ENCODE results near the gene MICALL1. TPM values are rescaled to one million over a fixed set of nuclear protein-coding genes. Genes with fewer than 3 reads are reported as not detected.
"Not testable (repeated sequence)": the region's sequence is repeated elsewhere in the genome, so short reads cannot be mapped to it uniquely, and the experiment has no call there.

Gene MICALL1
- polyA plus RNA-seq, 3 donors from 2014 or later: 1.3 to 5.8 (median 2.1) TPM

DNA sequence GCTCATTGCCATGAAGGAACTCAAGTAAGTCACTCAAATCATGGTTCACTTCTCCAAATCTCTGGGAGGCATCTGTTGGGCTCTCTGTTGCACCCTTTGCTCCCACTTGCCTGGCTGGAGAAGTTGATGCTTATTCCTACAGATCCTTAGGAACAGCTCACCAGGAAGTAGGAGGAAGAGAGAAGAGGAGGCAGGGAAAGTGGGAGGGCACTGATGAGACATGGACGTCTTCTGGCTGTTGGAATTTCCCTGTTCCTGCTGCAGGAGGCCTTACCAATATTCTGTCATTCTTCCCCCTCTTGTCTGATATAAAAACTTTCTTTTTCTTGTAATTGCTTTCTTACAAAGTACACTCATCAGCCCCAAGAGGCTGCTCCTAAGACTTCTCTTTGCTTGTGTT lies 61.0 kb downstream of the MICALL1 start:
- Mint-ChIP-seq H3K36me3 (peaks cover 17 to 30% (median 19%) of the 10 kb centered on the region in 3 donors), H3K4me3 (no peak overlapping the region), H3K9me3 (no peaks in the 10 kb centered on the region), H3K4me1 (peaks cover 6 to 15% of the 10 kb centered on the region in 2 donors), H3K27ac (no peak overlapping the region), H3K27me3 (ENCODE audit: low read depth in 3 of 3) (no peaks in the 10 kb centered on the region)
- no peak for DNase-seq

DNA sequence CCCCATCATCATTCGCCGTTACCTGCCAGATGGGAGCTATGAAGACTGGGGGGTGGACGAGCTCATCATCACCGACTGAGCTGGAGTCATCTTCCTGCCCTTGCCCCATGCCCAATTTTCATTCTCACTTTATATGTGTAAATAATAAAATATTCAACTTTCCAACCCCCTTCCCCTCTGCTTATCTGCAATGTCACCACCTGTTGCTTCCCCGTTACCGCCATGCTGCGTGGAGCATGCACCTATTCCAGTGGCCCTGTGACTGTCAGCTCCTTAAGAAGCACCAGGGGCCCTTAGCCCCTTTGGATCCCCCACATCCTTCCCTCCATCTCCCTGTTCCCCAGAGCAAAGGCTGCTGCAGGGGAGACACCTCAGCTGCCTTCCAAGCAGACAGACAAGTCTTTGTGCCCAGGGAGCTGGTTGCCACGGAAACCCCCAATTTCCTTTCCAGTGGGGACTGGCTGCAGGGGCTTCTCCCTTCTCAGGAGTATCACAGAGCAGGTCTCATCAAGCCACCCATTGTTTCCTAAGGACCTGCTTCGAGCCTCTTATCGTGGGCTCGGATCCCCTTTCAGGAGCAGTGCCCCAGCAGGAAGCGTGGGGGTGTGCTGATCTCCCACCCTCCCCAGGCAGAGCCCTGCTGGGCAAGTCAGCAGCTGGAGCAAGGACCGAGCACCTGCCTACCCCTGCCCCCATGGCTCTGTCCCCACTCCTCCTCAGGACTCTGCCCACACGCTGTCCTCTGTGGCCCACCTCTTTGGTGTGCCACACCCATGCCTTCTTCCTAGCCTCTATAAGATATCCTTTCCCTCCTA lies 61.7 kb downstream of the MICALL1 start:
- Mint-ChIP-seq H3K36me3 (peaks cover 14 to 29% (median 18%) of the 10 kb centered on the region in 3 donors), H3K9me3 (no peaks in the 10 kb centered on the region), H3K27me3 (ENCODE audit: low read depth in 3 of 3) (no peaks in the 10 kb centered on the region), H3K27ac (no peak overlapping the region), H3K4me3 (no peak overlapping the region), H3K4me1 (peaks cover 6 to 15% of the 10 kb centered on the region in 2 donors)
- DNase-seq: no peak

DNA sequence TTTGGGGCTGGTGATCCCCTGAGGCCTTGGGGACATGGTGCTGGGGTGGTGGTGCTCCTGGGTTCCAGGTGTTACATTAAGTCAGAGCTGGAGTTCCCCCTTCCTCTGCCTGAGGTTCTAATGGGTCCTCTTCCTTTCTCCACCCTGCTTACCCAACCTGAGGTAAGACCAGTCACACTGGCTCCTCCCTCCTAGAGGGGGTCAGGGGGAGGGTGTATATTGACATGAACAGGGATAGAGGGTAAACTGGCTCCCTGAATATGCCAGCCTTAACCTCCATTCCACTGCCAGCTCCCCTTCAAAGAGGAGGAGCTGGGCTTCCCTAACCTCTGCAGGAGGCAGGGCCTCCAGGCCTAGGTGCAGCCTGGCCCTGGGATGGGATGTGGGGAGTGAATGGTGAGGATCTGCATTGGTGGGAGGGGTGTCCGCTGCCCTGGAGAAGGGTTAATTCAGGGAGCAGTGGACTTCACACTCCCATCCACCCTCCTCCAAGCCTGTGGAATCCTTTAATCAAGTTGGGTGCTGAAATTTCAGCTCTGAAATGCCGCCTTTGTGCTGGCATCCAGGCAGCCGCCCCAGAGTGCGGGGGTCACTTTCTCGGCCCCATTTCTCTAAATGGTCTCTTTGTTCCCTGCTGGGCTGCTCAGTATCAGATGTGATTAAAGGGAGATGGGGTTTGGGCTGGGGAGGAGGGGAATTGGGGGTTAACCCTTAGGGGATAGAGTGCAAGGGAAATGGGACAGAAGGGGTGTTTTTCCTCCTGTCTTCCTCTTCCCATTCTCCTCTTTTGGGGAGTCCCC lies 62.6 kb downstream of the MICALL1 start:
- no peak for DNase-seq
- Mint-ChIP-seq H3K4me1 (peaks cover 6 to 15% of the 10 kb centered on the region in 2 donors), H3K9me3 (no peaks in the 10 kb centered on the region), H3K4me3 (no peak overlapping the region), H3K27ac (no peak overlapping the region), H3K36me3 (peaks cover 14 to 29% (median 18%) of the 10 kb centered on the region in 3 donors), H3K27me3 (ENCODE audit: low read depth in 3 of 3) (no peaks in the 10 kb centered on the region)

DNA sequence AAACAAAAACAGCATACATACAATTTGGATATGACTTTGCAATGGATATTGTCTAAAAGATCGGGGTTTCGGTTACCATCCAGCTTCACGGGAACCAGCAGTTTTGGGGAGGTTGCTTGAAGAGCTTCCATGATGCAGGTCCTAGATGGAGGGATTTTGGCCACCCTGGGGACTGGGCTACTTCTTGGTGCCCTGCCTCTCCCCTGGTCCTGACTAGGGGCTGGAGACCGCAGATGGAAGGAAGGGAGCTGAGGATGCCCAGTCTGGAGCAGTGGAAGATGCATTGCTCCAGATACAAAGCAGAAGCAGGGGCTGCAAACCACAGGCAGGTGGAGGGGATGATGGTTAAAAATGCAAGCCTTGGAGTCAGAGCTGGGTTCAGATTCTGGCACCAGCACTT lies 64.8 kb downstream of the MICALL1 start:
- H3K27ac Mint-ChIP-seq: peak overlapping the region in 2 of 6 donors; percentile 24 to 40
- H3K36me3 Mint-ChIP-seq: peaks cover 14 to 32% (median 15%) of the 10 kb centered on the region in 3 donors
- peaks cover 0 to 1% of the 10 kb centered on the region in 2 donors for H3K4me1 Mint-ChIP-seq
- no peak overlapping the region for H3K4me3 Mint-ChIP-seq
- H3K27me3 Mint-ChIP-seq (ENCODE audit: low read depth in 3 of 3): no peaks in the 10 kb centered on the region
- no peak for DNase-seq
- no peaks in the 10 kb centered on the region for H3K9me3 Mint-ChIP-seq

DNA sequence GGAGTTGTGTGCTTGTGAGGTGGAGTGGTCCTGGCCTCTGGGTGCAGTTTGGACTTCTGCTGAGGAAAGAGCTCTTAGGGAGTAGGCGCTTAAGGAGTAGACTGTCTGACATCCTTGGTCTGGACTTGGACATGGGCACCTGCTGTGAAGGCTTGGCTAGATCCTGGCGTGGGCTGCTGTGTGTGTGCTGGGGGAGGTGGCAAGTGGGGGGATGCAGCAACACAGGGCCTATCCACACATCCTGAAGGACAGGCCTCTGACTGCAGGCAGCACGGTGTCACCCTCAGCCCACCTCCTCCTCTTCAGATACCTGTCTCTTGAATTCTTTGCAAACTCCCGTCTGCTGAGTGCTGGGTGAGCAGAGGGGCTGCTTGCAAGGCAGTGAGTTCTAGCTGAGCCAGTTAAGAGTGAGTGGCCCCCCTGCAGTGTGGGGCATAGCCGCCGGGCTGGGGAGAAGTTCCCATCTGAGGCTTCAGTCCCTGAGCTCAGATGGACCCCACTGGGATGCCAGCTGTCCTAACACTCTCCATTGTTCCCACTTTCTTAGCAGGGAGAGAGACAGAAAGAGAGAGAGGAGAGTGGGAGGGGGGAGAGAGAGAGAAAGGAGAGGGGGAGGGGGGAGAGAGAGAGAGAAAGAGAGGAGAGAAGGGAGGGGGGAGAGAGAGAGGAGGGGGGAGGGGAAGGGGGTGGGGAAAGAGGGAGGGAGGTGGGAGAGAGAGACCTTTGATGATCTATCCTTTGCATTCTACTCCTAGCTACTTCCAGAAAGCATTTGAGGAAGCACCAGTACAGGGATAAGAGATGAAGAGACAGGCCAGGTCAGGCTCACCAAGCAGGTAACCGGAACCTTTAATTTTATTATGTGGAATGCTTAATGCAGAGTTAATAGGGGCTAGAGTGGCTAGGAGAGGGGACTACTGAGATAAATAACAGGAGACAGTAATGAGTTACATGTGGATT lies 65.7 kb downstream of the MICALL1 start:
- no peaks in the 10 kb centered on the region for H3K4me1 Mint-ChIP-seq
- peak overlapping the region in 1 of 6 donors; percentile 15 for H3K27ac Mint-ChIP-seq
- H3K27me3 Mint-ChIP-seq (ENCODE audit: low read depth in 3 of 3): no peaks in the 10 kb centered on the region
- H3K4me3 Mint-ChIP-seq: no peak overlapping the region
- no peak for DNase-seq
- H3K9me3 Mint-ChIP-seq: no peaks in the 10 kb centered on the region
- peaks cover 14 to 29% (median 15%) of the 10 kb centered on the region in 3 donors for H3K36me3 Mint-ChIP-seq

DNA sequence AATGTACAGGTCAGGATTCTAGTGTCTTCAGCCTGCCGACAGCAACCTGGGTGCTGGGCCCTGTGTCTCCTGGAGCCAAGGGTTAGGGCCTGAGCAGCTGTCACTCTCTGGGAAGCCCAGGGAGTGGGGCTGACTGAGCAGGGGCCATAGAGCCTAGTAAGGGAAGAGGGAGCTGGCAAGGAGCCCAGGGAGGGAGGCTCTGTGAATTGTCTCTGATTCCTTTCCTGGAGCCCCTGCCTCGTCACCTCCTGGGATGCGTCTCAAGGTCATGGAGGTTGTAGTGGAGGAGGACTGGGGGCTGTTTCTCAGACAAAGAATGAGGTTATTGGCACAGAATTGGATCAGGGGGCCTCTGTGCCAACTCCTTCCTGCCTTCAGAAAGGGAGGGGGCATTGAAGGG lies 66.4 kb downstream of the MICALL1 start:
- Mint-ChIP-seq H3K9me3 (no peaks in the 10 kb centered on the region), H3K36me3 (peaks cover 8 to 22% (median 8%) of the 10 kb centered on the region in 3 donors), H3K27ac (peak overlapping the region in 1 of 6 donors; percentile 15), H3K4me3 (no peak overlapping the region), H3K27me3 (ENCODE audit: low read depth in 3 of 3) (no peaks in the 10 kb centered on the region), H3K4me1 (no peaks in the 10 kb centered on the region)
- no peak for DNase-seq

DNA sequence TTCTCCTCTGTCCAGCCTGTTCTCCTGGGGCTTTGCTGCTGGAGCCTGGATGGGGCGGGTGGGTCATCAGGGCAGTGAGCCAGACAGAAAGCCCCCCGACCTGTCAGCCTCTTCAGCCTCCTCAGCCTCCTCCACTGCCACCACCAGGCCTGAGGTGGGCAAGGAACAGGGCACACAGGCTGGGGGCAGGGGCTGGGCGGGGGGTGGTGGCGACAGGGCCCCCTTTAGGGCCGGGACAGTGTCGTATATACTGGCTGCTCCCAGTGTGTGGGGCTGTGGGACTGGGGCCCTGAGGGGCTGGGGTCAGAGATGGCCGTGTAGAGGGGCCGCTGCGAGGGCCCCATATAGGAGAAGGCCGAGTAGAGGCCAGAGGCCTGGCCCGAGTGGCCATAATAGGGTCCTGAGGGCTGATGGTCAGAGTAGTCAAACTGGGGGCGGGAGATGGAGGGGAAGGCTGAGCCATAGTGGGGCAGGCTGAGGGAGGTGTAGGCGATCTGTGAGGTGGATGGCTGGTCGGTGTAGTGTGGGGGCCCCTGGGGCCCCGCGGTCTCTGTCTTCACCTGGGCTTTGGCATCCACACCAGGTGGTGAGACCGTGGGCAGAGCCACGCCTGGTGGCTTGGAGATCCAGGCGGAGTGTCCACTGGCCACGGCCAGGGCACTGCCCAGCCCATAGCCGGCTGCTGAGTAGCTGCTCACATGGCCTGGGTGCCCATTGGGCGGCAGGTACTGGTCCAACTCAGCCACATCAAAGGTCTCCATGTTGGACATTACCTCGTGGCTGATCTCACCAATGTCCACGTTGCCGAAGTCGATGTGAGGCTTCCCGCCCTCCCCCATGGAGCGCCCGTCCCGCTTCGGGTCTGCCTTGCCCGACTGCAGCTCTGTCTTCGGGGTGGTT lies 67.4 kb downstream of the MICALL1 start:
- Mint-ChIP-seq H3K36me3 (peaks cover 4 to 16% (median 5%) of the 10 kb centered on the region in 3 donors), H3K4me3 (no peak overlapping the region), H3K4me1 (no peaks in the 10 kb centered on the region), H3K27me3 (ENCODE audit: low read depth in 3 of 3) (no peaks in the 10 kb centered on the region), H3K9me3 (no peaks in the 10 kb centered on the region), H3K27ac (peak overlapping the region in 1 of 6 donors; percentile 26)
- DNase-seq: no peak

DNA sequence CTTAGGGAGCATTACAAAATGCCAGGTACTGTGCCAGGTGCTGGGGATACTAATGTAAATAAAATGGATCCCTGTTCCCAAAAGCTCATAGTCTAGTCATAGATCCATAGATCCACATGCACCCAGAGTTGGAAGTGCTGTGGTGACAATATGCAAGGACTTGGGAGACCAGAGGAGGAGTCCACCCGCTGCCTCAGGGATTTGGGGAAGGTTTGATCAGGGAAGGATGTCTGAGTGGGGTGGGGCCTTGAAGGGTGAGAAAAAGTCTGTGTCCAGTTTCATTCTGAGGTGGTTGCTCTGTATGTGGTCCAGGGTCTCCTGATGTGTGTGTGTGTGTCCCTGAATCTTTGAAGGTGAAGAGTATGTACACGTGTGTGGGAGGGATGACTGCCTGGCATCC lies 69.1 kb downstream of the MICALL1 start:
- no peaks in the 10 kb centered on the region for H3K9me3 Mint-ChIP-seq
- no peaks in the 10 kb centered on the region for H3K27me3 Mint-ChIP-seq (ENCODE audit: low read depth in 3 of 3)
- no peaks in the 10 kb centered on the region for H3K4me1 Mint-ChIP-seq
- no peak for DNase-seq
- H3K4me3 Mint-ChIP-seq: no peak overlapping the region
- peaks cover 0 to 8% (median 0%) of the 10 kb centered on the region in 3 donors for H3K36me3 Mint-ChIP-seq
- peak overlapping the region in 5 of 6 donors; percentile 12 to 57 (median 34) for H3K27ac Mint-ChIP-seq

DNA sequence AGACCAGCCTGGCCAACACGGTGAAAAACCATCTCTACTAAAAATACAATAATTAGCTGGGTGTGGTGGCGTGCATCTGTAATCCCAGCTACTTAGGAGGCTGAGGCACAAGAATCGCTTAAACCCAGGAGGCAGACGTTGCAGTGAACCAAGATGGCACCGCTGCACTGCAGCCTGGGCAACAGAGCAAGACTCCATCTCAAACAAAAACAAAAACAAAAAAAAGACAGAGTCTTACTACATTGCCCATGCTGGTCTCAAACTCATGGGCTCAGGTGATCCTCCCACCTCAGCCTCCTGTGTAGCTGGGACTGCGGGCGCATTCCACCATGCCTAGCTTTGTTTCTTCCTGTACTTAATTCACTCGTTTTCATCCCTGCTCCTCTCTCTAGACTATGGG lies 69.9 kb downstream of the MICALL1 start:
- H3K27ac Mint-ChIP-seq: peak overlapping the region in 1 of 6 donors; percentile 29
- H3K27me3 Mint-ChIP-seq (ENCODE audit: low read depth in 3 of 3); H3K36me3 Mint-ChIP-seq; DNase-seq; H3K4me1 Mint-ChIP-seq; H3K9me3 Mint-ChIP-seq; H3K4me3 Mint-ChIP-seq: not testable (repeated sequence)

DNA sequence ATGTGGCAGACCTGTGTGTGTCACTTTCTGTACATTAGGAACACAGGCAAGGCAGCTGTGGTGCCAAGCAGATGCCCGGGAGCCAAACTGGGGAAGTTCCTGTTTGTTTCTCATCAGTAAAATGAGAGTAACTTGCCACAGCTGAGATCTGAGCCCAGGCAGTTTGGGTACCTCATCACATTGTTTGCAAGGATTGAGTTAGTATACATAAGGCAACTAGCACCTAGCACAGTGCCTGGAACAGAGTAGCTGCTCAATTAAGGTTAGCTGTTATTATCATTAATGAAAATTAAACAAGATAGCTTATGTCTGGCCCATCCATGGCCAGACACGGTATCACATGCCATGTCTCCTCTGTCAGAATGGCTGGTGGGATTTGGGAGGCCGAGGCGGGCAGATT lies 70.5 kb downstream of the MICALL1 start:
- H3K27me3 Mint-ChIP-seq (ENCODE audit: low read depth in 3 of 3): no peaks in the 10 kb centered on the region
- no peaks in the 10 kb centered on the region for H3K9me3 Mint-ChIP-seq
- no peak overlapping the region for H3K4me3 Mint-ChIP-seq
- no peak for DNase-seq
- peaks cover 0 to 8% (median 0%) of the 10 kb centered on the region in 3 donors for H3K36me3 Mint-ChIP-seq
- peak overlapping the region in 3 of 6 donors; percentile 36 to 55 (median 39) for H3K27ac Mint-ChIP-seq
- H3K4me1 Mint-ChIP-seq: no peaks in the 10 kb centered on the region

DNA sequence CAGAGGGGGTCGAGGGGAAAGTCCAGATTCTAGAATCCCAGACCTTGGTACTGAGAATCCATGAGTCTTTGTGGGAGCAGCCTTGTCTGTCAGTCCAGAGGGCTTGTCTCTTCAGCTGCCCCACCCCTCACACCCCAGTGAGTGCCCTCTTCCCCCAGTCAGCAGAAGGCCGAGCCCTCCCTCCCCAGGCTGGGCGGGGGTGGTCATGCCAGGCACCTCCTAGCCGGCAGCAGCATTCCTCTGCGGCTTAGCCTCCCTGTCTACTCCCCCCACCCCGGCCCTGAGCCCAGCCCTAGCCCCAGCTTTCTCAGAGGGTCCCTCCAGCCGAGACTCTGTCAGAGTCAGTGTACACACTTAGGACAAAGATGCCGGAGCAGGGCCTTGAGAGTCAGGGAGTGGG lies 73.7 kb downstream of the MICALL1 start:
- no peak overlapping the region for H3K27ac Mint-ChIP-seq

DNA sequence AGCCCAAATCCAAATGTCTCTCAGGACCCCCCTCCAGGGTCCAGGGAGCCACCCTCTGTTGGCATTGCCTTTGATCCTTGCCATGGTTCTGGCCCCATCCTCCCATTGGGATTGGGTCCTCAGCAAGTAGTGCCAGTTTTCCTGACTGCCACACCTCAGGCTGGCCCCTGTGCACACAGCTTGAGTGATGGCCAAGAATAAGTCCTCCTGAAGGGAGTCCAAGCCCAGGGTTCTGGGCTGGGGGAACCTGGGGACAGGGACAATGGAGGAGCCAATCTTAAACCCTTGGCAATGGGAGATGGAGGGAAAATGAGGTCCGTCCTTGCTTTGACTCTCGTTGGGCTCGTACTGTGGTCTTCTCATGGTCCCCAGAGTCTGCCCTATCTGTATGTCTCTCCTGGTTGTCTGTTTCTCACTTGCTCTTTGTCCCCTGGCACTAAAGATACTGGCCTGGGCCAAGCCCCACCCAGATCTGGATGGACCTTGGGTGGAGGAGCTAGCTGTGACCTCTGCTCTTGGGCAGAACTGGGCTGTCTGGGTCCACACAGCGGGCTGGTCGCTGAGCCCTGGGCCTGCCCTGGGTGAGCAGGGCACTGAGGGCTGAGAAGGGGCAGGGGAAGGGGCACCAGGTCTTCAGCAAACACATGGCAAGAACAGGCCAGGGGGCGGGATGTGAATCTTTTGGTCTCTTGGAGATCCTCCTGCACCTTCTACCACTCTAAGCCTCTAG lies 75.3 kb downstream of the MICALL1 start:
- H3K9me3 Mint-ChIP-seq: no peaks in the 10 kb centered on the region
- peaks cover 0 to 1% (median 0%) of the 10 kb centered on the region in 3 donors for H3K27me3 Mint-ChIP-seq (ENCODE audit: low read depth in 3 of 3)
- no peak for DNase-seq
- H3K36me3 Mint-ChIP-seq: no peaks in the 10 kb centered on the region
- no peaks in the 10 kb centered on the region for H3K4me1 Mint-ChIP-seq
- H3K4me3 Mint-ChIP-seq: no peak overlapping the region
- H3K27ac Mint-ChIP-seq: peak overlapping the region in 2 of 6 donors; percentile 21 to 46

More for the DNA sequence above, 73.7 kb downstream of the MICALL1 start:
- no peaks in the 10 kb centered on the region for H3K9me3 Mint-ChIP-seq
- H3K4me3 Mint-ChIP-seq: no peak overlapping the region
- peaks cover 0 to 3% (median 0%) of the 10 kb centered on the region in 3 donors for H3K36me3 Mint-ChIP-seq
- H3K4me1 Mint-ChIP-seq: no peaks in the 10 kb centered on the region
- no peaks in the 10 kb centered on the region for H3K27me3 Mint-ChIP-seq (ENCODE audit: low read depth in 3 of 3)
- DNase-seq: no peak
